CD4-positive, alpha-beta T cell treated with Interleukin-15 for 4 hours (primary cell): ENCODE results near the gene SYNJ1.
"Not testable (repeated sequence)": the region's sequence is repeated elsewhere in the genome, so short reads cannot be mapped to it uniquely, and the experiment has no call there.

Experiments
- DNase-seq: peaks from one replicate; pipeline ENCODE4 v3.0.0-alpha.2; 2020; ENCODE audit warnings: low spot score

Gene SYNJ1

GRCh38 chr21:32612075-32612998 lies 115.5 kb downstream of the SYNJ1 start, which contains the start of gene CFAP298:
TSS of gene CFAP298 (minus strand) at chr21:32612377. CDS start at chr21:32612243, 134 bp downstream.
- peak; percentile 90 for DNase-seq

GRCh38 chr21:32611471-32611997 lies 116.3 kb downstream of the SYNJ1 start:
- peak; percentile 24 for DNase-seq

- not testable (repeated sequence) for DNase-seq
These were observed 116.9 kb downstream of the SYNJ1 start for GRCh38 chr21:32610940-32611339.

- DNase-seq, result no peak
These were observed 119.0 kb downstream of the SYNJ1 start for GRCh38 chr21:32608851-32609250.

- no peak for DNase-seq
These were observed 122.3 kb downstream of the SYNJ1 start for GRCh38 chr21:32605469-32605868.

GRCh38 chr21:32604464-32604863 lies 123.3 kb downstream of the SYNJ1 start:
- no peak for DNase-seq

- DNase-seq, result no peak
These were observed 124.7 kb downstream of the SYNJ1 start for GRCh38 chr21:32603131-32603530.

- DNase-seq, result no peak
These were observed 125.7 kb downstream of the SYNJ1 start for GRCh38 chr21:32602099-32602498.

GRCh38 chr21:32599526-32599925 lies 128.3 kb downstream of the SYNJ1 start:
- DNase-seq, result no peak

- no peak for DNase-seq
These were observed 128.7 kb downstream of the SYNJ1 start for GRCh38 chr21:32599091-32599490.

GRCh38 chr21:32597205-32597604 lies 130.6 kb downstream of the SYNJ1 start:
- no peak for DNase-seq

- DNase-seq, result no peak
These were observed 132.4 kb downstream of the SYNJ1 start for GRCh38 chr21:32595431-32595830.

GRCh38 chr21:32593690-32594089 lies 134.1 kb downstream of the SYNJ1 start:
- no peak for DNase-seq

- no peak for DNase-seq
These were observed 134.8 kb downstream of the SYNJ1 start for GRCh38 chr21:32592929-32593502.

- no peak for DNase-seq
These were observed 137.7 kb downstream of the SYNJ1 start for GRCh38 chr21:32590130-32590529.

GRCh38 chr21:32587651-32588050 lies 140.2 kb downstream of the SYNJ1 start:
- no peak for DNase-seq

GRCh38 chr21:32587120-32587519 lies 140.7 kb downstream of the SYNJ1 start:
- no peak for DNase-seq

- no peak for DNase-seq
These were observed 141.8 kb downstream of the SYNJ1 start for GRCh38 chr21:32585970-32586369.

- no peak for DNase-seq
These were observed 142.6 kb downstream of the SYNJ1 start, which contains the start of gene TCP10L for GRCh38 chr21:32585042-32585710. TSS of gene TCP10L (minus strand) at chr21:32585523. CDS start at chr21:32584304, 1,219 bp downstream.

- DNase-seq, result no peak
These were observed 143.3 kb downstream of the SYNJ1 start for GRCh38 chr21:32584472-32584871.

- no peak for DNase-seq
These were observed 146.1 kb downstream of the SYNJ1 start for GRCh38 chr21:32581732-32582131.

GRCh38 chr21:32580949-32581348 lies 146.9 kb downstream of the SYNJ1 start:
- no peak for DNase-seq
